SJCRH30 (cell line): Measurements from ENCODE around the gene TADA1. TPM values are rescaled to one million over a fixed set of nuclear protein-coding genes. Genes with fewer than 3 reads are reported as not detected.

Experiments used
- DNase-seq, 2 experiments: peaks; one replicate each; pipeline ENCODE4 v3.0.0-alpha.2; 2015 to 2020
- H3K27ac ChIP-seq: fragments of 250-450 bp; sonication (Bioruptor Pico); 2 replicates; pipeline ENCODE4 v1.5.1; 2020; ENCODE audit warnings: mild to moderate bottlenecking, moderate library complexity
- H3K27me3 ChIP-seq: fragments of 250-450 bp; sonication (Bioruptor Pico); 2 replicates; pipeline ENCODE4 v1.5.1; 2020; ENCODE audit warnings: mild to moderate bottlenecking, moderate library complexity
- H3K36me3 ChIP-seq: fragments of 250-450 bp; sonication (Bioruptor Pico); 2 replicates; pipeline ENCODE4 v1.5.1; 2020; ENCODE audit warnings: mild to moderate bottlenecking, moderate library complexity
- H3K4me1 ChIP-seq: fragments of 250-450 bp; sonication (Bioruptor Pico); 2 replicates; pipeline ENCODE4 v1.5.1; 2020; ENCODE audit warnings: mild to moderate bottlenecking, moderate library complexity
- H3K4me3 ChIP-seq: fragments of 250-450 bp; sonication (Bioruptor Pico); 2 replicates; pipeline ENCODE4 v1.5.1; 2020; ENCODE audit warnings: mild to moderate bottlenecking, moderate library complexity
- H3K9me3 ChIP-seq: fragments of 250-450 bp; sonication (Bioruptor Pico); replicated peaks from 2 replicates; pipeline ENCODE4 v1.5.1; 2020; ENCODE audit warnings: mild to moderate bottlenecking, moderate library complexity
- total RNA-seq: library from RNA; depleted of rRNA; stranded (reverse); fragments of >200 nt; shearing (Covaris generic); gene quantifications from 2 replicates; pipeline ENCODE4 v1.2.3, GENCODE V29; 2014; rRNA removed

Gene TADA1, protein sequence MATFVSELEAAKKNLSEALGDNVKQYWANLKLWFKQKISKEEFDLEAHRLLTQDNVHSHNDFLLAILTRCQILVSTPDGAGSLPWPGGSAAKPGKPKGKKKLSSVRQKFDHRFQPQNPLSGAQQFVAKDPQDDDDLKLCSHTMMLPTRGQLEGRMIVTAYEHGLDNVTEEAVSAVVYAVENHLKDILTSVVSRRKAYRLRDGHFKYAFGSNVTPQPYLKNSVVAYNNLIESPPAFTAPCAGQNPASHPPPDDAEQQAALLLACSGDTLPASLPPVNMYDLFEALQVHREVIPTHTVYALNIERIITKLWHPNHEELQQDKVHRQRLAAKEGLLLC
- 14.1 and 15.9 TPM in 2 replicates for total RNA-seq

- DNase-seq = peak; percentile 97
- H3K4me1 ChIP-seq = no peaks in the 10 kb centered on the region; the same call in 1 of the 2 replicates
- no peaks in the 10 kb centered on the region for H3K27me3 ChIP-seq
- no peaks in the 10 kb centered on the region for H3K9me3 ChIP-seq
- peak within 1 kb of the TSS; percentile 85 for H3K27ac ChIP-seq
- peak within 1 kb of the TSS; percentile 90 for H3K4me3 ChIP-seq
- no peaks in the 10 kb centered on the region for H3K36me3 ChIP-seq
Measured at GRCh38 chr1:166875734-166876539, at the start of gene TADA1. TSS of gene TADA1 (minus strand) at chr1:166876264. CDS start at chr1:166876233, 31 bp downstream.

DNA sequence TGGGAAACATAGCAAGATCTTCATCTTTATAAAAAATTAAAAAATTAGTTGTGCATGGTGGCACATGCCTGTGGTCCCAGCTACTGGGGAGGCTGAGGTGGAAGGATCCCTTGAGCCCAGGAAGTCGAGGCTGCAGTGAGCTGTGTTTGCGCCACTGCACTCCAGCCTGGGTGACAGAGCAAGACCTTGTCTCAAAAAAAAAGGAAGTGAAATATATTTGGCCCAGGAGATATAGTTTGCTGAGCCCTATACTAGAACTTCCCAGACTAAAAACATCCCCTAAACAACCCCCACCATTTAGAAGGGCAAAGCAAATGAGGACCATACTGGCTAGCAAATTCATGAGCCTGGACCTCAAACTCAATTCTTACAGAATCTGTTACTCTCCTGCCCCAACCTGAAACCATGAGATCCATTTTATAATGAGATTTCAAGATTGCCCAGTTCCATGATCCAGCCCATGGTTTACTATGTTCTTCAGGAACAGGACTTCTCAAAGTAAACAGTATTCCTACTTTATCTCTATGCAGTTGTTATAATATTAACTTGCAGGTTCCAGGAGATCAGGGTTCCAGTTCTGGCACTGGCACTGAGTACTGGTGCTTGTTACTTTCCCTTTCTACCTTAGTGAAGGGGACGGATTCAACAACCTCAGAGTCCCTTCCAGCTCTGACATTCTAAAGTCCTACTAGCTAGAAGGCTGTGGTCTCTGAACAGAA, 48.9 kb upstream of the TADA1 start:
- no peak overlapping the region for H3K27ac ChIP-seq

DNA sequence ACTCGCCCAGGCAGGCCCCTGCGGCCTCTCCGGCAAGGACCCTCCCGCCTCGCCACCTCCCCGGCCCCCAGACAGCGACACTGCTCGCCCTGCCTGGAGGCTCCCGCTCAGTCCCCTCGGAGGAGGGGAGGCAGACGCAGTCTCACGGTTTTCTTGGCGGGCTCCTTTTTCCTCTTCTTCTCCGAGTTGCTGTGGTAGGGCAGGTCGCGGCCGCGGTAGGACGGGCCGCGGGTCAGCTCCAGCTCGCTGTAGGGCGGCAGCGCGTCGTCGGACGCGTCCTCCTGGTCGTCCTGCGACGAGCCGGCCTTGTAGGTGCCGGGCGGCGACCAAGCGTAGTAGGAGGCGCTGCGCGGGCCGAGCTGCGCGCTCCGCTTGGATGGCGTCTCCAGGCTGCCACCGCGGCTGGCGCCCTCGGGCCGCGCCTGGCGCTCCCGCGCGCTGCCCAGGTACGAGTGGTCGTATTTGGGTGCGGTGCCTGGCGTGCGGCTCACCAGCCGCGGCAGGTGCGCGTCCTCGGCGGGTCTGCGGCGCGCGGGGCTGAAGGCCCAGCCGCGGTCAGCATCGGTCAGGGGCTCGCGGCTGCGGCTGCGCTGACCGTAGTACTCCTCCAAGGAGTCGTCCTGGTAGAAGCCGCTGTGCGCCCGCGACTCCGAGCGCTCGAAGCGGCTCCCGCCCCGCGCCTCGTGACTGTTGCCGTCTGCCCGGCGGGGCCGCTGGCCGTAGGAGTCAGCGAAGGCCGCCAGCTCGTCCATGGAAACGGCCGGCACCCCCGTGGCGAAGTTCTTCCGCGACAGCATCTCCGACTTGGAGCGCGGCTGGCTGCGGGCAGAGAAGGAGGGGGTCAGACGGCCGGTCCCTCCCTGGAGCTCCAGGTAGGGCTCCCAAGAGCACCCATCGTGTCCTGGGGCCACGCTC, 44.8 kb upstream of the TADA1 start:
- H3K27me3 ChIP-seq = no peaks in the 10 kb centered on the region
- no peak for DNase-seq

More for the DNA sequence above, 48.9 kb upstream of the TADA1 start:
- Histone ChIP-seq H3K4me1 (peaks cover 11% of the 10 kb centered on the region; the same call in 1 of the 2 replicates), H3K4me3 (no peak overlapping the region), H3K9me3 (no peaks in the 10 kb centered on the region), H3K36me3 (no peaks in the 10 kb centered on the region), H3K27me3 (no peaks in the 10 kb centered on the region)
- DNase-seq = no peak

GRCh38 chr1:166918956-166919316, 42.9 kb upstream of the TADA1 start:
- Histone ChIP-seq H3K4me3 (no peak overlapping the region), H3K36me3 (no peaks in the 10 kb centered on the region), H3K4me1 (no peaks in the 10 kb centered on the region), H3K27ac (no peak overlapping the region), H3K9me3 (no peaks in the 10 kb centered on the region), H3K27me3 (no peaks in the 10 kb centered on the region)
- DNase-seq = no peak

More for the DNA sequence above, 44.8 kb upstream of the TADA1 start:
- H3K9me3 ChIP-seq = no peaks in the 10 kb centered on the region
- peaks cover 4% of the 10 kb centered on the region; the same call in 1 of the 2 replicates for H3K4me1 ChIP-seq
- no peaks in the 10 kb centered on the region for H3K36me3 ChIP-seq
- H3K4me3 ChIP-seq = no peak overlapping the region
- H3K27ac ChIP-seq = no peak overlapping the region

DNA sequence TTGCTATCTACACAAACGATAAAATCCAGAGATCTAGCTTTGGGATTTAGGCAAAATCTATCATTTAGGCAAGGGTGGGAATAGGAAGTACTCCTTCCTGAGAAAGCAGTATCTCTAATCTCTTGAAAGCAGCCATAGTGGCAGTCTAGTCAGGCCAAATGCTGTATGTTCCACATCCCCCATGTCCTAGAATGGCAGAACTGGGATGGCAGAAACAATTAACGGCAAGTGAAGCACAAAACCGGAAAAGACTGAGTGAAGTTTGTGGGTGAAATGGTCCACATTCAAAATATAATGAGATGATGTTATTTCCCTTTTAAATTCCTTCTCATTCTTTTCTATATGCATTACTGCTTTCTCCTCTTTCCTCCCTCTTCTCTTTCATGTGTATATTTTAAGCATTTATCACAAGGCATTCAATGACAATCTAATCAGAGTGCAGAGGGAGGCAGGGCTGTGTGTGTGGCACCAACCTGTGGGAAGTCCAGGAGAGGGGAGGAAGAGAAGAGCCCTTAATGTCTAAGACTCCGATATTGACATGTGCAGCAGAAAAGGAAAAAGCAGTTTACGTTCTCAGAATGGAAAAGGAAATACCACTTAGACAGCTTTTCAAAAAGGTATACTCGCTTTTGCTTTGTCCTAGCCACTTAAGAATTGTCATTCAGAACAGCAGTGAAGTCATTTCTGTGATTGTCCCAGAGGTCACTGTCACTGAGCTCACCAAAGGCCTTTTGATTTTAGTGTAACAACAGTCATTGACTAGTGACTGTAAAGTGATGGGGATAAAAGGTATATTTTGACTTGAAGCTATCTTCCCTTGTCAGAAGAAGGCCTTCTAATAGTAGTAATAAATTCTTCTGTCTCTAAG, 42.3 kb upstream of the TADA1 start:
- H3K4me1 ChIP-seq = no peaks in the 10 kb centered on the region
- H3K27ac ChIP-seq = no peak overlapping the region
- no peaks in the 10 kb centered on the region for H3K27me3 ChIP-seq
- no peaks in the 10 kb centered on the region for H3K36me3 ChIP-seq
- DNase-seq = no peak
- H3K9me3 ChIP-seq = no peaks in the 10 kb centered on the region
- no peak overlapping the region for H3K4me3 ChIP-seq

DNA sequence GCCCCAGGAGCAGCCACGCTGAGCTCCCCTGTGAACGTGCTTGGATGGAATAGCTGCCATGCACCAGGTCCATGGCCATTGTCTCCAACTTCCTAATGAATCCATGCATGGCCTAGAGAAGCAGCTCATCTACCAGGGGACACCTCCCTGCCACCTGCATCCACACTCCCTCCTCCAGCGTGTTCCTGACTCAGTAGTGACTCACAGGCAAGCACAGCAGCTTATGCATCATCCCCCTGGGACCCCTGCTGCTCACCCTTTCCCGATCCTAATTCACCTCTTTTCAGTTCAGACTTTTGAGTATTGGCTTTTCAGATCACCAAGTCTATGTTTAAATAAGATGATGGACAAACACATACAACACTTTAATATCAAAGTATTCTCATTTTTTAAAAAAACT, 39.9 kb upstream of the TADA1 start:
- H3K27me3 ChIP-seq = no peaks in the 10 kb centered on the region
- DNase-seq = no peak

GRCh38 chr1:166915042-166915441, 39.0 kb upstream of the TADA1 start:
- Histone ChIP-seq H3K27me3 (no peaks in the 10 kb centered on the region), H3K36me3 (no peaks in the 10 kb centered on the region), H3K9me3 (0 out of 2 replicates have a peak, but pooled peaks cover 2% of the 10 kb centered on the region), H3K27ac (no peak overlapping the region), H3K4me3 (no peak overlapping the region), H3K4me1 (no peaks in the 10 kb centered on the region)
- DNase-seq = no peak

More for the DNA sequence above, 39.9 kb upstream of the TADA1 start:
- H3K27ac ChIP-seq = no peak overlapping the region
- no peak overlapping the region for H3K4me3 ChIP-seq
- H3K9me3 ChIP-seq = 0 out of 2 replicates have a peak, but pooled peaks cover 2% of the 10 kb centered on the region
- no peaks in the 10 kb centered on the region for H3K36me3 ChIP-seq
- no peaks in the 10 kb centered on the region for H3K4me1 ChIP-seq

DNA sequence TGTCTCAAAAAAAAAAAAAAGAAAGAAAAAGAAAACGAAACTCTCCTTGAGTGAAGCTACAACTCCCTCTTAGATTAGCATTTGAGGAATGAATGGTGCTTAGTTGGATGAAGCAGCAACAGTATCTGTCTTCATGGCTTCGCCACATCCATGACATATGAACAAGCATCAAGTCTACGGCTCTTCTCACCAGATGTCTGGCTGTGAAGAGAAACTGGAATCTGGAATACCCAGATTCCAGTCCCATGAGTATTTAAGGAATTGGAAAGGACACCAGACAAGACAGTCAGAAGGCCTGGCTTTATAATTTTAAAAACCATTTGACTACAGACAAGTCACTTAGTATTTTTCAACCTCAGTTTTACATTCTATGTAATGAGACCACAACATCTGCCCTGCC, 38.0 kb upstream of the TADA1 start:
- 0 out of 2 replicates have a peak, but pooled peaks cover 2% of the 10 kb centered on the region for H3K9me3 ChIP-seq
- H3K4me1 ChIP-seq = no peaks in the 10 kb centered on the region
- H3K27me3 ChIP-seq = no peaks in the 10 kb centered on the region
- no peak overlapping the region for H3K27ac ChIP-seq
- DNase-seq = no peak
- H3K4me3 ChIP-seq = no peak overlapping the region
- H3K36me3 ChIP-seq = no peaks in the 10 kb centered on the region

GRCh38 chr1:166911624-166912023, 35.6 kb upstream of the TADA1 start:
- peaks cover 3% of the 10 kb centered on the region; the same call in 1 of the 2 replicates for H3K4me1 ChIP-seq
- H3K27me3 ChIP-seq = no peaks in the 10 kb centered on the region
- H3K36me3 ChIP-seq = no peaks in the 10 kb centered on the region
- no peak overlapping the region for H3K27ac ChIP-seq
- 0 out of 2 replicates have a peak, but pooled peaks cover 2% of the 10 kb centered on the region for H3K9me3 ChIP-seq
- DNase-seq = no peak
- no peak overlapping the region for H3K4me3 ChIP-seq

DNA sequence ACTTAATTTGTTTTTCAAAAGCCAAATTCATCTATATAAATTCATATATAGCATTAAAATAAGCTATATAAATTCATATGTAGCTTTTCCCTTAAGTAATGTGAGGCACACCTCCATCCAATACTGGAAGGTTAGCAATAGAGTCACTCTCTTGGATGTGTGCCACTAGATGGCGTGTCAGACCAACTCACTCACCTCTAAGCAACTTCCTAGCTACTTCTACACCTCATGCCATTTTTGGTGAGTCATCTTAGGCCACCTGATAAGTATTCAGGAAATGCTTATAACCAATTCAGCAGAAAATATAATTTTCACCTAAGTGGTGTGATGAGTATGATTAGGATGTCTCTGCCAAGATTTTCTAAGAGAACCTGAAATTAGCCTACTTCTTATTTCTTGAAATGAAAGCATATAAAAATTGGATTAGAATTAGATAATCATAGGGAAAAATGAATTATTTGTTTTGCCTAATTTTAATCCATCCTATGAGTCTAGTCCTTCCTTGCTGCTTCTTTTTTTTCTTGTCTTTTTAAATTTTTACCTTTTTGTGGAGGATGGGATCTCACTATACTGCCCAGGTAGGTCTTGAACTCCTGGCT, 34.4 kb upstream of the TADA1 start:
- no peaks in the 10 kb centered on the region for H3K36me3 ChIP-seq
- H3K27ac ChIP-seq = no peak overlapping the region
- H3K4me3 ChIP-seq = no peak overlapping the region
- peaks cover 13% of the 10 kb centered on the region for H3K4me1 ChIP-seq
- peak; percentile 62 to 86 for DNase-seq
- 0 out of 2 replicates have a peak, but pooled peaks cover 2% of the 10 kb centered on the region for H3K9me3 ChIP-seq
- no peaks in the 10 kb centered on the region for H3K27me3 ChIP-seq

DNA sequence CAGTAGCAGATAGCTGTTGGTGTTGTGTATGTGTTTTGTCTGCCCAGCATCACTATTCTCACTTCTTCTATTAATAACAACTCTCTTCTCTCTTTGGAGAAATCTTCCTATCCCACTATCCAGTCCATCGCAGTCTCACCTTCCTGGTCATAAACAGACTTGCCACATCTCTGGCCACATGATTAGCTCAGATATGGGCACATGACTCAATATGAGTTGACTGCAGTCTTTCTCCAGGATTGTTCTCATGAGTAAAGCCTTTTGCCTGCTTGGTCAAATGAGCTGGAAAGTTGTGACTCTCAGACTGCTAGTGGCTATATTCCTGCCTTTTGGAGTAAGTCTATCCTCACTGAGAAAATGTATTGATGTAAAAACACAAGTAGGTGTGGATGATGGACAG, 32.9 kb upstream of the TADA1 start:
- Histone ChIP-seq H3K27ac (no peak overlapping the region), H3K4me3 (no peak overlapping the region), H3K36me3 (no peaks in the 10 kb centered on the region), H3K4me1 (peaks cover 27% of the 10 kb centered on the region), H3K9me3 (0 out of 2 replicates have a peak, but pooled peaks cover 2% of the 10 kb centered on the region), H3K27me3 (no peaks in the 10 kb centered on the region)
- DNase-seq = no peak

GRCh38 chr1:166907763-166908162, 31.7 kb upstream of the TADA1 start:
- DNase-seq = no peak
- H3K4me1 ChIP-seq = peaks cover 27% of the 10 kb centered on the region

DNA sequence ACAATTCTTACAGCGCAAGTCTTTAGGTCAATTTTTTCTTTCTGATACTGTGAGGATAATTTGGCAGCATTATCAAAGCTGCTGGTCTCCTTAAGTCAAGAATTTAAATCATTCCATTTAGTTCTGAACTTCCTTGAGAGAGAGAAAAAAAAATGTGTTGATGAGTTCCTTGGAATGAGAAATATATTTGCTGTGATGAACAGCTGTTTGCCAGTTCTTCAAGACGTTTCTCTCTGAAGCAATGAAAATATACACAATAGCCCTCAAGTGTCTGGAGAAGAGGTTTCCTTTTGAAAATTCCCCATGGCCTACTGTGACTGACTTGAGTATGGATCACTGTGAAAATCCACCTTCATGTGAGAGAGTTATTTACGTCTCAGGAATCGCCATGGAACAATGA, 31.0 kb upstream of the TADA1 start:
- peaks cover 27% of the 10 kb centered on the region for H3K4me1 ChIP-seq
- H3K36me3 ChIP-seq = no peaks in the 10 kb centered on the region
- no peak overlapping the region for H3K4me3 ChIP-seq
- H3K27ac ChIP-seq = no peak overlapping the region
- no peaks in the 10 kb centered on the region for H3K27me3 ChIP-seq
- 0 out of 2 replicates have a peak, but pooled peaks cover under 1% of the 10 kb centered on the region for H3K9me3 ChIP-seq
- no peak for DNase-seq

More at GRCh38 chr1:166907763-166908162, 31.7 kb upstream of the TADA1 start:
- no peaks in the 10 kb centered on the region for H3K36me3 ChIP-seq
- H3K4me3 ChIP-seq = no peak overlapping the region
- no peak overlapping the region for H3K27ac ChIP-seq
- H3K9me3 ChIP-seq = 0 out of 2 replicates have a peak, but pooled peaks cover 2% of the 10 kb centered on the region
- H3K27me3 ChIP-seq = no peaks in the 10 kb centered on the region
